Neutrophil (primary cell): ENCODE results near the gene TNS3.

Experiments
- H3K27ac ChIP-seq: fragments of 200-600 bp; sonication (generic); 2 replicates; pipeline ENCODE4 v1.5.1; 2016; ENCODE audit warnings: mild to moderate bottlenecking, moderate library complexity
- H3K27me3 ChIP-seq: fragments of 200-600 bp; sonication (generic); 2 replicates; pipeline ENCODE4 v1.6.0; 2016; ENCODE audit warnings: mild to moderate bottlenecking
- H3K36me3 ChIP-seq: fragments of 200-600 bp; sonication (generic); 2 replicates; pipeline ENCODE4 v1.5.1; 2017
- H3K4me1 ChIP-seq, 2 experiments: fragments of 200-600 bp in 1 of 2; sonication (generic) in 1 of 2; 1 replicate in 1 of 2; 2 replicates in 1 of 2; pipeline versions ENCODE4 v1.5.1 to v1.6.1; 2013 to 2016; ENCODE audit warnings: low read depth in 1 of 2, low read length in 1 of 2, mild to moderate bottlenecking in 1 of 2, moderate library complexity in 1 of 2; ENCODE audit not compliant: control insufficient read depth in 1 of 2, insufficient read depth in 1 of 2
- H3K4me3 ChIP-seq, 2 experiments: fragments of 200-600 bp in 1 of 2; sonication (generic) in 1 of 2; 1 replicate in 1 of 2; 2 replicates in 1 of 2; pipeline ENCODE4 v1.5.1; 2013 to 2016; ENCODE audit warnings: low read depth in 1 of 2, low read length in 1 of 2, mild to moderate bottlenecking in 1 of 2, moderate library complexity in 1 of 2
- H3K9me3 ChIP-seq: fragments of 200-600 bp; sonication (generic); 2 replicates; pipeline ENCODE4 v1.5.1; 2016
- CTCF ChIP-seq: fragments of 200-600 bp; sonication (generic); IDR thresholded peaks from 2 replicates; pipeline ENCODE4 v1.5.1; 2016; ENCODE audit warnings: antibody characterized with exemption

The TNS3 gene

GRCh38 chr7:47303695-47304453 lies 278.0 kb downstream of the TNS3 start:
- Histone ChIP-seq H3K27me3 (no peaks in the 10 kb centered on the region), H3K4me1 (no peaks in the 10 kb centered on the region), H3K27ac (no peak overlapping the region), H3K9me3 (no peaks in the 10 kb centered on the region), H3K36me3 (no peaks in the 10 kb centered on the region), H3K4me3 (no peak overlapping the region)
- no peak for TF ChIP-seq CTCF

GRCh38 chr7:47303014-47303694 lies 278.8 kb downstream of the TNS3 start:
- Histone ChIP-seq H3K4me1 (no peaks in the 10 kb centered on the region), H3K27ac (no peak overlapping the region), H3K36me3 (no peaks in the 10 kb centered on the region), H3K4me3 (no peak overlapping the region), H3K27me3 (no peaks in the 10 kb centered on the region), H3K9me3 (no peaks in the 10 kb centered on the region)
- TF ChIP-seq CTCF: no peak

GRCh38 chr7:47302560-47302959 lies 279.4 kb downstream of the TNS3 start:
- no peaks in the 10 kb centered on the region for H3K9me3 ChIP-seq
- H3K4me3 ChIP-seq: no peak overlapping the region
- no peak overlapping the region for H3K27ac ChIP-seq
- H3K4me1 ChIP-seq: no peaks in the 10 kb centered on the region
- no peaks in the 10 kb centered on the region for H3K36me3 ChIP-seq
- no peaks in the 10 kb centered on the region for H3K27me3 ChIP-seq
- no peak for TF ChIP-seq CTCF

- no peaks in the 10 kb centered on the region for H3K4me1 ChIP-seq
- no peak overlapping the region for H3K4me3 ChIP-seq
- no peaks in the 10 kb centered on the region for H3K9me3 ChIP-seq
- no peaks in the 10 kb centered on the region for H3K36me3 ChIP-seq
- no peak overlapping the region for H3K27ac ChIP-seq
- no peak for TF ChIP-seq CTCF
- no peaks in the 10 kb centered on the region for H3K27me3 ChIP-seq
Observed at GRCh38 chr7:47301657-47302295, 280.1 kb downstream of the TNS3 start.

DNA sequence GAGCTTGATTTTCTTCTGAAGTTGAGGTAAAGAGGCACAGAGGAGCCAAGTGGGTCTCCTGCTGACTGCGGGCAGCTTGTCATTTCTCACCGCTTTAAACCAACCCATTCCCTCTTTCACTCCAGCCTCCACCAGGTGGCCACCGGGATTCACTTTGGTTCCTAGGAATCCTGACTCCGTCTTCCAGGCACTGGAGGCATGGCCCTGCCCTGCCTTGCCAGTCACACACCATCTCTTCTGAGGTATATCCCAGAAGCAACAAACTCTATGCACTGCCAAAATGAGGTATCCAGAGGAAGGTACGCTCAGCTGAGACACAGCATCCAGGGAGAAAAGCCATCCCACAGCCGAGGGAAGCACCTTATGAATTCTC lies 280.8 kb downstream of the TNS3 start:
- Histone ChIP-seq H3K4me3 (no peak overlapping the region), H3K9me3 (no peaks in the 10 kb centered on the region), H3K36me3 (no peaks in the 10 kb centered on the region), H3K27ac (no peak overlapping the region), H3K27me3 (no peaks in the 10 kb centered on the region), H3K4me1 (no peaks in the 10 kb centered on the region)
- TF ChIP-seq CTCF: no peak
